Kidney (tissue), 14 donors: Measurements from ENCODE around the gene GRAMD1A. TPM values are rescaled to one million over a fixed set of nuclear protein-coding genes. Genes with fewer than 3 reads are reported as not detected.

Experiments used
- DNase-seq, 5 donors: peaks; one replicate each; pipeline ENCODE4 v3.0.0-alpha.2; 2013 to 2020
- FAIRE-seq: peaks from 2 replicates; lab custom pipeline; 2012; peaks lifted over from hg19 to GRCh38; lab: Jason Lieb, UNC
- H3K27ac ChIP-seq, 2 donors: one replicate each; pipeline ENCODE4 v1.7.0; 2013; ENCODE audit warnings: low read depth in 2 of 2, low read length in 2 of 2, inconsistent platforms in 1 of 2
- H3K27me3 ChIP-seq: one replicate; pipeline ENCODE4 v1.7.1; 2013; ENCODE audit warnings: low read length, inconsistent platforms; ENCODE audit not compliant: control insufficient read depth, insufficient read depth
- H3K36me3 ChIP-seq, 3 donors: one replicate each; pipeline versions ENCODE4 v1.7.0 to v1.7.1; 2013; ENCODE audit warnings: low read length in 3 of 3, control low read depth in 1 of 3, inconsistent platforms in 1 of 3; ENCODE audit not compliant: insufficient read depth in 3 of 3, control insufficient read depth in 2 of 3
- H3K4me1 ChIP-seq, 3 donors: one replicate each; pipeline versions ENCODE4 v1.7.0 to v1.7.1; 2013; ENCODE audit warnings: low read length in 3 of 3, inconsistent platforms in 1 of 3, low read depth in 1 of 3; ENCODE audit not compliant: control insufficient read depth in 2 of 3, insufficient read depth in 2 of 3
- H3K4me3 ChIP-seq, 3 donors: one replicate each; pipeline versions ENCODE4 v1.7.0 to v1.8.1; 2013; ENCODE audit warnings: low read length in 3 of 3, control low read depth in 1 of 3, inconsistent platforms in 1 of 3
- H3K9ac ChIP-seq, 3 donors: one replicate each; pipeline versions ENCODE4 v1.7.0 to v1.7.1; 2013; ENCODE audit warnings: low read length in 3 of 3, control low read depth in 1 of 3, inconsistent platforms in 1 of 3
- H3K9me3 ChIP-seq, 3 donors: one replicate each; pipeline versions ENCODE4 v1.7.0 to v1.7.1; 2013; ENCODE audit warnings: low read length in 3 of 3, control low read depth in 1 of 3, inconsistent platforms in 1 of 3; ENCODE audit not compliant: control insufficient read depth in 2 of 3, insufficient read depth in 1 of 3
- intact Hi-C: fragments of 100-400 bp; cut with DNase I; formaldehyde crosslinking; loops from one replicate; pipeline ENCODE4 v1.11.1; 2022
- polyA plus RNA-seq: library from polyadenylated mRNA; stranded (reverse); fragments of 350-450 nt; fragmentation: Illumina TruSeq; extraction: RNeasy Lipid Tissue Mini Kit (QIAGEN cat#74804); gene quantifications from one replicate; pipeline ENCODE4 v1.2.3, GENCODE V29; 2014; ENCODE audit warnings: low read depth, low replicate concordance; ENCODE audit not compliant: insufficient read depth
- total RNA-seq: library from RNA; stranded (reverse); fragmentation: NEBNext Ultra II Directional; extraction: Animal tissue kit (Norgen Biotek cat#: 25700); gene quantifications from one replicate; pipeline ENCODE4 v1.2.1, GENCODE V29; 2021
- TF ChIP-seq, protein P1 (sequence below): IDR thresholded peaks from 3 replicates; pipeline ENCODE4 v1.5.1; 2012; ENCODE audit warnings: mild to moderate bottlenecking, moderate library complexity, borderline replicate concordance; ENCODE audit not compliant: insufficient read depth; ENCODE audit errors: extremely low read depth
- donor health status: control.
- donor health status: control.
- donor health status: control.
- donor health status: control.
- donor health status: control.
- donor health status: DM: yes; HTN: yes; CAD: no.
- donor health status: Normal renal cell carcinoma (clear cell type).

The GRAMD1A gene
- total and polyA plus RNA-seq, 2 donors from 2014 or later = 29.8 to 87.3 TPM

DNA sequence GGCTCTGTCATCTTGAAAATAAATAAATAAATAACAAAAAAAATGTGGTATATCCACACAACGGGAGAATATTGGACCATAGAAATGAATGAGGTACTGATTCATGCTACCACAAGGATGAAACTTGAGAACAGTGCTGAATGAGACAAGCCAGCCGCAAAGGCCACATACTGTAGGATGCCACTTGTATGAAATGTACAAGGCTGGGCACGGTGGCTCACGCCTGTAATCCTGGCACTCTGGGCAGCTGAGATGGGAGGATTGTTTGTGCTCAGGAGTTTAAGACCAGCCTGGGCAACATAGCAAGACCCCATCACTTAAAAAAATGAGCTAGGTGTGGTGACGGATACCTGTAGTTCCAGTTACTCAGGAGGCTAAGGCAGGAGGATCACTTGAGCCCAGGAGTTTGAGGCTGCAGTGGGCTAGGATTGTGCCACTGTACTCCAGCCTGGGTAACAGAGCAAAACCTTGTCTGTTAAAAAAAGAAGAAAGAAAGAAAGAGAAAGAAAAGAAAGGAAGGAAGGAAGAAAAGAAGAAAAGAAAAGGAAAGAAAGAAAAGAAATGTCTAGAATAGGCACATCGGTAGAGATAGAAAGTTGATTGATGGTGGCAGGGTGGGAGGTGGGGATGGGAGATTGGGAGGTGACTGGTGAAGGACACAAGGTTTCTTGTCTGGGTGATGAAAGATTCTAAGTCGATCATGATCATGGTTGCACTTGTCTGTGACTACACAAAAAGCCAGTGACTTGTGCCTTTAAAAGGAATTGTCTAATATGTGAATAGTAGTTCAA lies 61.7 kb downstream of the GRAMD1A start:
- FAIRE-seq = no peak

DNA sequence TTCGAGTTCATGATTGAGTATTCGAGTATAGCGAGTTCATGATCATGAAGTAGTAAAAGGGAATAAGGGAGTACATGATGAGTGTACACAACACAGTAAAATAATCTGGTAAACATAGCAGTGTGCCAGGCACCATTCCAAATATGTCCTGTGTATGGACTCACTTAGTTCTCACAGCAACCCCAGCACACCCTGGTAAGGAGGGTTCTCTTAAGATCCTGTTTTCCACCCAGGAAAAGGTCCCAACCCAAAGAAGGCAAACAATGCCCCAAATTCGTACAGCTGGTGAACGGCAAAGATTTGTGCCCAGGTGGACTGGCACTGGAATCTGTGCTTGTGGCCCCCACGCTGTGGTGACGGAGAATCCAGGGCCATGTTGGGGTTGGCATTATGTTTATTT lies 62.8 kb downstream of the GRAMD1A start:
- Histone ChIP-seq H3K36me3 (peaks cover 0 to 5% (median 0%) of the 10 kb centered on the region in 3 donors), H3K4me3 (no peak overlapping the region), H3K27ac (no peak overlapping the region), H3K9me3 (no peaks in the 10 kb centered on the region), H3K27me3 (no peaks in the 10 kb centered on the region), H3K4me1 (no peaks in the 10 kb centered on the region), H3K9ac (no peak overlapping the region)
- DNase-seq = no peak
- intact Hi-C loops = no loop called here
- TF ChIP-seq, protein P1, sequence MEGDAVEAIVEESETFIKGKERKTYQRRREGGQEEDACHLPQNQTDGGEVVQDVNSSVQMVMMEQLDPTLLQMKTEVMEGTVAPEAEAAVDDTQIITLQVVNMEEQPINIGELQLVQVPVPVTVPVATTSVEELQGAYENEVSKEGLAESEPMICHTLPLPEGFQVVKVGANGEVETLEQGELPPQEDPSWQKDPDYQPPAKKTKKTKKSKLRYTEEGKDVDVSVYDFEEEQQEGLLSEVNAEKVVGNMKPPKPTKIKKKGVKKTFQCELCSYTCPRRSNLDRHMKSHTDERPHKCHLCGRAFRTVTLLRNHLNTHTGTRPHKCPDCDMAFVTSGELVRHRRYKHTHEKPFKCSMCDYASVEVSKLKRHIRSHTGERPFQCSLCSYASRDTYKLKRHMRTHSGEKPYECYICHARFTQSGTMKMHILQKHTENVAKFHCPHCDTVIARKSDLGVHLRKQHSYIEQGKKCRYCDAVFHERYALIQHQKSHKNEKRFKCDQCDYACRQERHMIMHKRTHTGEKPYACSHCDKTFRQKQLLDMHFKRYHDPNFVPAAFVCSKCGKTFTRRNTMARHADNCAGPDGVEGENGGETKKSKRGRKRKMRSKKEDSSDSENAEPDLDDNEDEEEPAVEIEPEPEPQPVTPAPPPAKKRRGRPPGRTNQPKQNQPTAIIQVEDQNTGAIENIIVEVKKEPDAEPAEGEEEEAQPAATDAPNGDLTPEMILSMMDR = no peak
- no peak for FAIRE-seq

More for the DNA sequence above, 61.7 kb downstream of the GRAMD1A start:
- Histone ChIP-seq H3K27me3 (no peaks in the 10 kb centered on the region), H3K4me1 (no peaks in the 10 kb centered on the region), H3K36me3 (peaks cover 0 to 5% (median 0%) of the 10 kb centered on the region in 3 donors), H3K9ac (no peak overlapping the region), H3K4me3 (no peak overlapping the region), H3K27ac (no peak overlapping the region), H3K9me3 (no peaks in the 10 kb centered on the region)
- intact Hi-C loops = no loop called here
- no peak for DNase-seq
- TF ChIP-seq, protein P1 = no peak

DNA sequence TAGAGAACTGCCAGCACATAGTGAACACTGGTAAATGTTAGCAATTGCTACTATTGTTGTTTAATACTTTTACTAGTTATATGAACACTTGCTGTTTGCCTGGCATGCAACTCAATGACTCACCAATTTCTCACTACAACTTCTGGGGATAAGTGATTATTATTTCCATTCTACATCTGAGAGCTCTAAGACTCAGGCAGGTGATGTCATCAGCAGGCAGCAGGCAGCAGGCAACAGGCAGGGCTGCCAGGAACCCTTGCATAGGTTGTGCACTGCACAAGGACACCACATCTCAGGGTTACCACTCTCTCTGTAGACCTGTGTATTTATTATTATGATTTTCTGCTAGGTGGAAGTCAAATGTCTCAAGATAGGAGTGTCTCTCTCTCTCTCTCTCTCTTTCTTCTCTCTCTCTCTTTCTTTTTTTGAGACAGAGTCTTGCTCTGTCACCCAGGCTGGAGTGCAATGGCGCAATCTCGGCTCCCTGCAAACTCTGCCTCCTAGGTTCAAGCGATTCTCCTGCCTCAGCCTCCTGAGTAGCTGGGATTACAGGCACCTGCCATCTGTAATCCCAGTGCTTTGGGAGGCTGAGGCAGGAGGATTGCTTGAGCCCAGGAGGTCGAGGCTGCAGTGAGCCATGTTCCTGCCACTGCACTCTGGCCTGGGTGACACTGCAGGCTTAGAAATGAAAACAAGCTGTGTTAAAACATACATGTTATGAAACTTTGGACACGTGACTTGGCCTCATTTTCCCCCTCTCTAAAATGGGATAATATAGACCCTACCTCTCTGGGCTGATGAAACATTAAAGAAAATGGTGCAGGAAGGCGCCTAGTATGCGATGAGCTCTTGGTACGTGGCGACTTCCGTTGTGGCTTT lies 64.1 kb downstream of the GRAMD1A start:
- no peak for DNase-seq
- H3K9me3 ChIP-seq = no peaks in the 10 kb centered on the region
- H3K9ac ChIP-seq = no peak overlapping the region
- H3K4me3 ChIP-seq = no peak overlapping the region
- FAIRE-seq = no peak
- H3K36me3 ChIP-seq = peaks cover 0 to 5% (median 0%) of the 10 kb centered on the region in 3 donors
- peaks cover 0 to 3% (median 0%) of the 10 kb centered on the region in 3 donors for H3K4me1 ChIP-seq
- TF ChIP-seq, protein P1 = no peak
- no peak overlapping the region for H3K27ac ChIP-seq
- intact Hi-C loops = no loop called here
- H3K27me3 ChIP-seq = no peaks in the 10 kb centered on the region
